Transverse colon (tissue), 4 donors: Measurements from ENCODE around the gene NCOA3. TPM values are rescaled to one million over a fixed set of nuclear protein-coding genes. Genes with fewer than 3 reads are reported as not detected.

ENCODE experiments used
- DNase-seq: peaks from one replicate; pipeline ENCODE4 v3.0.0-alpha.2; 2019
- H3K27ac ChIP-seq, 4 donors: fragments of 200-600 bp; sonication (generic); 2 replicates each; pipeline ENCODE4 v1.5.1; 2016 to 2018; ENCODE audit warnings: inconsistent platforms in 4 of 4
- H3K27me3 ChIP-seq: fragments of 200-600 bp; sonication (generic); 2 replicates; pipeline ENCODE4 v1.5.1; 2017; ENCODE audit warnings: inconsistent platforms
- H3K36me3 ChIP-seq, 4 donors: fragments of 200-600 bp; sonication (generic); 2 replicates each; pipeline ENCODE4 v1.5.1; 2017 to 2019; ENCODE audit warnings: inconsistent platforms in 4 of 4
- H3K4me1 ChIP-seq, 4 donors: fragments of 200-600 bp; sonication (generic); 2 replicates each; pipeline ENCODE4 v1.5.1; 2017 to 2020; ENCODE audit warnings: inconsistent platforms in 4 of 4
- H3K4me3 ChIP-seq, 4 donors: fragments of 200-600 bp; sonication (generic); 1 replicate in 1 of 4; 2 replicates in 3 of 4; pipeline versions ENCODE4 v1.5.1 to v1.6.1; 2017 to 2019; ENCODE audit warnings: inconsistent platforms in 4 of 4
- H3K9me3 ChIP-seq, 2 donors: fragments of 200-600 bp; sonication (generic); 2 replicates each; pipeline ENCODE4 v1.5.1; 2017 to 2019; ENCODE audit warnings: inconsistent platforms in 2 of 2
- EP300 ChIP-seq: sonication (generic); formaldehyde crosslinking; IDR thresholded peaks from one replicate; pipeline ENCODE4 v1.6.1; 2017; ENCODE audit warnings: antibody characterized with exemption, low read depth
- POLR2A ChIP-seq: fragments of 450-650 bp; IDR thresholded peaks from one replicate; pipeline ENCODE4 v1.6.1; 2016; ENCODE audit warnings: antibody characterized with exemption, mild to moderate bottlenecking, moderate library complexity
- POLR2AphosphoS5 ChIP-seq, 3 donors: sonication (generic); formaldehyde crosslinking; IDR thresholded peaks; one replicate each; pipeline ENCODE4 v1.6.1; 2016; ENCODE audit warnings: antibody characterized with exemption in 3 of 3
- WGBS, 2 donors: methylation state at CpG; one replicate each; pipeline ENCODE4 v1.1.5; 2018; ENCODE audit warnings: low coverage in 1 of 2; 5-methylcytosine and 5-hydroxymethylcytosine counted together
- in situ Hi-C, 4 donors: fragments of 200-750 bp; cut with MboI; loops; one replicate each; pipeline versions ENCODE4 v1.15.0 to v1.15.1; 2017; ENCODE audit warnings: low sequenced_read_pairs in 3 of 4, low pct_ligation_motif_present in 1 of 4, low pct_unique_long_range_greater_than_20kb in 1 of 4
- intact Hi-C: fragments of 100-400 bp; cut with DNase I; formaldehyde crosslinking; loops from one replicate; pipeline ENCODE4 v1.15.1; 2023; ENCODE audit warnings: low total_unique reads
- total RNA-seq, 4 donors: library from RNA; depleted of rRNA; stranded (reverse); fragments of >200 nt; gene quantifications; one replicate each; pipeline ENCODE4 v1.1.0, GENCODE V29; 2016
- TF ChIP-seq, protein P1 (sequence below), 5 experiments: fragments of 200-600 bp in 3 of 5; fragments of 450-650 bp in 2 of 5; sonication (generic) in 3 of 5; IDR thresholded peaks; 1 replicate in 2 of 5; 2 replicates in 3 of 5; pipeline ENCODE4 v1.5.1; 2016 to 2017; ENCODE audit warnings: antibody characterized with exemption in 5 of 5, inconsistent platforms in 3 of 5, mild to moderate bottlenecking in 2 of 5, moderate library complexity in 1 of 5

NCOA3 gene
- total RNA-seq, 4 donors from 2014 or later: 9.2 to 39.1 (median 22.3) TPM

DNA sequence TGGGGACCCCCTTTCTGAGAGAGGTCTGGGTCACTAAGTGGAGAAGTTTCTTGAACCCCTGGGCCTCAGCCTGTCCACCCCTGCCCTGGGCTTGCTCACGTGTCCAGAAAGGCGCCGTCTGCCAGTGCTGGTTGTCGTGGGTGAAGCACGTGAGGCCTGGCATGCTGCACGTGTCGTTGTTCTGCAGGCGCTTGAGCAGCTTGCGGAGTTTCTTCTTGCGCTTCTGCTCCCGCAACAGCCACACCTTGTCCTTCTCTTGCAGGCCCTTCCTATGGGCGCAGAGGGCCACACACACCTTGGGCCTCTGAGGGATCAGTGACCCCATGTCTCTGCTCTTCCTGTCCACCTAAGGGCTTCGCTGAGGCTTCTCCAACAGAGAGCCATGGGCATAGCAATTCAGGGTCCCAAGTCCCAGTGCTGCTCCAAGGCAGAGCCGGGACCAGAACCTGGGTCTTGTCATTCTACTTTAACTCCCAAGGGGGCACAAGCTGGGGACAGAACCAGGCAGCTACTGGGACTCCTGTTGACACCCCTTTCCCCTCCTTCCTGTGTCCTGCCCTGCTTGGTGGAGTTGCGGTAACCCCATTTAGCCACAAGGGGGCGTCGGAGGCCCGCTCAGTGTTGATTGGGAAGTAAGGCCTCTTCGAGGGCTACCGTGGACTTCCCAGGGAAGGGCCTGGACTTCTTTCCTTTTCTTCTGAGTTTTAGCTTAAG is 161.8 kb downstream of the NCOA3 start:
- DNase-seq: peak; percentile 82
- TF ChIP-seq, protein P1, sequence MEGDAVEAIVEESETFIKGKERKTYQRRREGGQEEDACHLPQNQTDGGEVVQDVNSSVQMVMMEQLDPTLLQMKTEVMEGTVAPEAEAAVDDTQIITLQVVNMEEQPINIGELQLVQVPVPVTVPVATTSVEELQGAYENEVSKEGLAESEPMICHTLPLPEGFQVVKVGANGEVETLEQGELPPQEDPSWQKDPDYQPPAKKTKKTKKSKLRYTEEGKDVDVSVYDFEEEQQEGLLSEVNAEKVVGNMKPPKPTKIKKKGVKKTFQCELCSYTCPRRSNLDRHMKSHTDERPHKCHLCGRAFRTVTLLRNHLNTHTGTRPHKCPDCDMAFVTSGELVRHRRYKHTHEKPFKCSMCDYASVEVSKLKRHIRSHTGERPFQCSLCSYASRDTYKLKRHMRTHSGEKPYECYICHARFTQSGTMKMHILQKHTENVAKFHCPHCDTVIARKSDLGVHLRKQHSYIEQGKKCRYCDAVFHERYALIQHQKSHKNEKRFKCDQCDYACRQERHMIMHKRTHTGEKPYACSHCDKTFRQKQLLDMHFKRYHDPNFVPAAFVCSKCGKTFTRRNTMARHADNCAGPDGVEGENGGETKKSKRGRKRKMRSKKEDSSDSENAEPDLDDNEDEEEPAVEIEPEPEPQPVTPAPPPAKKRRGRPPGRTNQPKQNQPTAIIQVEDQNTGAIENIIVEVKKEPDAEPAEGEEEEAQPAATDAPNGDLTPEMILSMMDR (IDR thresholded peaks at IDR 0.05): peak; percentile 90 to 98 (median 97)
- no peak for TF ChIP-seq POLR2A
- no peak for TF ChIP-seq POLR2AphosphoS5 (IDR thresholded peaks at IDR 0.05)

GRCh38 chr20:47664068-47664437 is 162.4 kb downstream of the NCOA3 start:
- no peaks in the 10 kb centered on the region for H3K27me3 ChIP-seq
- DNase-seq: peak; percentile 24
- no peaks in the 10 kb centered on the region for H3K9me3 ChIP-seq
- H3K27ac ChIP-seq: no peak overlapping the region
- TF ChIP-seq POLR2A (no peak), EP300 (no peak), POLR2AphosphoS5 (IDR thresholded peaks at IDR 0.05) (no peak)
- TF ChIP-seq, protein P1 (IDR thresholded peaks at IDR 0.05): peak in 1 of 5 experiments; percentile 1
- in situ Hi-C loops (loop anchor here in 2 of 4 donors (10.0 kb wide), 2 partner anchors 951 to 961 kb away; no protein-coding TSS in a partner anchor), intact Hi-C loops (no loop called here)
- 55% methylated on average over 2 of the region's 2 CpGs; no CpG with 5 or more reads in 1 of the 2 donors for WGBS, 2 donors
- no peak overlapping the region for H3K4me3 ChIP-seq
- peaks cover 0 to 8% (median 4%) of the 10 kb centered on the region in 4 donors for H3K4me1 ChIP-seq
- H3K36me3 ChIP-seq: no peaks in the 10 kb centered on the region

More for the DNA sequence above, 161.8 kb downstream of the NCOA3 start:
- H3K9me3 ChIP-seq: no peaks in the 10 kb centered on the region
- peaks cover 0 to 8% (median 4%) of the 10 kb centered on the region in 4 donors for H3K4me1 ChIP-seq
- no peaks in the 10 kb centered on the region for H3K27me3 ChIP-seq
- no peak overlapping the region for H3K27ac ChIP-seq
- in situ Hi-C loops: loop anchor here in 2 of 4 donors (10.0 kb wide), 2 partner anchors 951 to 961 kb away; no protein-coding TSS in a partner anchor
- H3K4me3 ChIP-seq: no peak overlapping the region
- intact Hi-C loops: no loop called here
- WGBS, 2 donors: 55% methylated on average over 20 of the region's 20 CpGs; no CpG with 5 or more reads in 1 of the 2 donors
- H3K36me3 ChIP-seq: no peaks in the 10 kb centered on the region

DNA sequence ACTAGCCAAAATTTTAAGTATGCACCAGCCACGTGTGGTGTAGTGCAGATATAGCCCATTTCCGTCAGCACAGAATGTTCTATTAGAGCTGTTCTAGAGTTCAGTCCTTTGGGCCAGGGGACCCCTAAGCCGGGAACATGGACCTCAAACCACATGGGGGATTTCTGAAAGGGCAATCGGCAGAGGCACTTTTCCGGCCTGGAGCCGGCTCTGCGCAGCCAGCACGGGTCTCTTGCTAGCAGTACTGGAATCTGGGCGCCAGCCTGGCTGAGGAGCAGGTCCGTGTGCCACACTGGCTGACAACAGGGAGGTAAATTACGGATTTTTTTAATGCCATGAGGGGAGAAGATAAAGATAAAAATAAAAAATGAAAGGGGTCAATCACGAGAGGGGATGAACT is 163.1 kb downstream of the NCOA3 start:
- 91 to 92% methylated on average over 9 to 12 of the region's 12 CpGs for WGBS, 2 donors
- in situ Hi-C loops: loop anchor here in 3 of 4 donors (5.0 to 10.0 kb wide), 3 partner anchors 950 to 960 kb away; no protein-coding TSS in a partner anchor
- Histone ChIP-seq H3K27me3 (no peaks in the 10 kb centered on the region), H3K4me1 (peaks cover 0 to 8% (median 4%) of the 10 kb centered on the region in 4 donors), H3K36me3 (no peaks in the 10 kb centered on the region), H3K9me3 (no peaks in the 10 kb centered on the region), H3K4me3 (no peak overlapping the region), H3K27ac (no peak overlapping the region)
- no peak for DNase-seq
- TF ChIP-seq EP300: no peak
- TF ChIP-seq POLR2AphosphoS5 (IDR thresholded peaks at IDR 0.05): no peak
- no peak for TF ChIP-seq POLR2A
- TF ChIP-seq, protein P1 (IDR thresholded peaks at IDR 0.05): no peak
- intact Hi-C loops: no loop called here

DNA sequence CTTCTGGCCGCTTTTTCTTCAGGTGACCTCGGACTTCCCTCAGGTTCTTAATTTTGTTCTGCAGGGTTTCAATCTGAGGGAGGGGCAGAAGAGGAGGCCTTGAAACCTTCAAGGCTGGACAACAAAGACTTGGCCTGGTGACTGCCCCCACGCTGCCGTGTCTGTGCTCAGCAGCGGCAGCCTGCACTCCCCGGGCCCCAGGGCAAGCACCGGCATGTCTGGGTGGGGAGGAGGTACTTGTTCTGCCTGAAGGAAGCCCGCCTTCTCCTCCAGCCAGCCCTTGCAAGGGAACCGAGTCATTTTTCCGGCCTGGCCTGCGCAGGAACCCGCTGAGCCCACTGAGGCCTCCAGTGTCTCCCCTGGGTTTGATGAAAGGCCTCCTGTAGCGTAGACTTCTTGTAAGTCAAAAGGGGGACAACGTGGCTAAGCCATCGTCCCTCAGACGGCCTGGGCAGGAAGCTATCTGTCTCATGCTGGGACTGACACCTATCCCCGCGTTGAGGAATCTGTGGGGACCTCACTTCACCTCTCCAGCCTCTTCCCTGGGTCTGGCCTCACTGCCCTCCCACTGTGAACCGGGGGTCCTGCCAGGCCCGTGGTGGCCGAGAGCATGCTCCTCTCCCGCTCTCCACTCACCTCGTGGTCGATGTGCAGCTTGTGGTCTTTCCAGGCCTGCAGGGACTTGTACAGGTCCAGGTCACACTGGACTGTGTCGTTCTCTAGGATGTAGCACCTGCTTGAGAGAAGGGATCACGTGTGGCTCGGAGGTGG is 163.7 kb downstream of the NCOA3 start:
- Histone ChIP-seq H3K4me1 (peaks cover 0 to 8% (median 4%) of the 10 kb centered on the region in 4 donors), H3K9me3 (no peaks in the 10 kb centered on the region), H3K27ac (no peak overlapping the region), H3K4me3 (no peak overlapping the region), H3K27me3 (no peaks in the 10 kb centered on the region), H3K36me3 (no peaks in the 10 kb centered on the region)
- in situ Hi-C loops (loop anchor here in 3 of 4 donors (5.0 to 10.0 kb wide), 3 partner anchors 949 to 959 kb away; no protein-coding TSS in a partner anchor), intact Hi-C loops (no loop called here)
- WGBS, 2 donors: 86 to 91% methylated on average over 2 to 21 of the region's 27 CpGs
- TF ChIP-seq, protein P1 (IDR thresholded peaks at IDR 0.05): no peak
- TF ChIP-seq POLR2A (no peak), POLR2AphosphoS5 (IDR thresholded peaks at IDR 0.05) (no peak), EP300 (no peak)
- DNase-seq: no peak
